GM19193 (cell line): Measurements from ENCODE around the gene LIMD2.

Experiments used
- POLR2A ChIP-seq: IDR thresholded peaks from 4 replicates; pipeline ENCODE4 v1.6.1; 2011; ENCODE audit not compliant: insufficient read depth, insufficient read length; ENCODE audit errors: extremely low read depth

The LIMD2 gene

DNA sequence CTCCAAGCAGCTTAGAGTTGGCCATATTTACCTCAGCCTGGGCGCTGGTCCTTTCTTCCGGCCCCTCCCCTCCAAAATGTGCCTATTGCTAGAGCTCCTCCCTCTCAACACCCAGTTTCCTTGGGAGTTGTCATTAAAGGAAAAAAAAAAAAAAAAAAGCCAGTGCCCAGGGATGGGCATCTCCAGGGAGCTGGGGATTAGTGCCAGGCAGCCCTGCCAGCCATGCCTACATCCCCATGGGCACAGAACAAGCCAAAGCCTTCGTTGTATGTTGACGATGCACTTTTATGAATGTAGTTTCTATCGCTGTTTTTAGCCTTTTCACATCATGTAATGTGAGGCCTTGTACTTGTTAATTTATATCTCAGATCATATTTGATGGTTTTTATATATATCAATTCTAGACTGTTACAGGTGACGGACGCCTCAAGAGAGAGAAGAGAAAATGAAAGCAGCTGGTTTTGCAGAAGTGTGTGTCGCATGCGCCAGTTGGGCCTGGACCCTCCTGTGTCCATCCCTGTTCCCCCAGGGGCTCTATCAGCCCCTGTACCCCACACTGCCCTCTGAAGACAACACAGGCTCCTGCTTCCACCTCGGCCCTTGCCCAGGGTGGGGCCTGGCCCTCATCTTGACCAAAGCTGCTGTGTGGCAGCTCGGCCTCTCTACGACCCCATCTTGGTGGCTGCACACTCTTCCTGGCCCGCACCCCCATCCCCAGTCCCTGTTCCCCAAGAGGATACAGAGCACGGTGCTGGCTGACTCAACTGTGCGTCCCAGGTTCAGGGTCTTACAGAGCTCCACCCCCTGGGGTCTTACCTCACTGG, 4.8 kb downstream of the LIMD2 start:
- TF ChIP-seq POLR2A = peak; percentile 58

DNA sequence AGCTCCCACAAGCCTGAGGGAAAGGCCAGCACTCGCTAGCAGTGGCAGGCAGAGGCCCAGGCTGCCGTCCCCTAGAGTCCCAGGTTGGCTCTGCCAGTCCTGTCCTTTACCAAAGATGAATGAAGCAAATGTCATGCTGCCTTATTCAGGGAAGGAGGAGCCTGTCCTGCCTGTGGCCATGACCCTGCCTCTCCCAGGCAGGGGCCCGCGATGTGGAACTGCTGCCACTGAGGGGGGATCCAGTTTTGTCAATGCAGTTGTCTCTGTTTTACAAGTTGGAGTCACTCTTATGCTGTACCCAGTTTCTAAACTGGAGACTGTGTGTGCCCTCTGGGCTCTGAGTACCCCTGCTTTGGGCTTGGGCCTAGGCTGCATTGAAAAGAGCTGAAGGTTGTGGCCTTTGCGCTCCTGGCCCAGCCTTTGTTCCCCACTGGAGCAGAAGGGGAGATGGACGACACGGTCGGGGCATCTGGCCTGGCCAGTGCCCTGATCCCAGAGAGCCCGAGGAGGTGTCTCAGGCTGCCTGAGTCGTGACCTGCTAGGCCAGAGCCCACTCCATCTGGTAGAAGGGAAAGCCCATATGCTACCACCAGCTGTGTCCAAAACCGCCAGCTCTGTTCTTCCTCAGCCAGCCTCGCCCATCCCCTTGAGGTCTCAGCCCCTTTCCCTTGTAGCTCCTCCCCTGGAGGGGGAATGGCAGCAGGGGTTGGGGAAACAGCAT, 5.5 kb downstream of the LIMD2 start:
- no peak for TF ChIP-seq POLR2A

DNA sequence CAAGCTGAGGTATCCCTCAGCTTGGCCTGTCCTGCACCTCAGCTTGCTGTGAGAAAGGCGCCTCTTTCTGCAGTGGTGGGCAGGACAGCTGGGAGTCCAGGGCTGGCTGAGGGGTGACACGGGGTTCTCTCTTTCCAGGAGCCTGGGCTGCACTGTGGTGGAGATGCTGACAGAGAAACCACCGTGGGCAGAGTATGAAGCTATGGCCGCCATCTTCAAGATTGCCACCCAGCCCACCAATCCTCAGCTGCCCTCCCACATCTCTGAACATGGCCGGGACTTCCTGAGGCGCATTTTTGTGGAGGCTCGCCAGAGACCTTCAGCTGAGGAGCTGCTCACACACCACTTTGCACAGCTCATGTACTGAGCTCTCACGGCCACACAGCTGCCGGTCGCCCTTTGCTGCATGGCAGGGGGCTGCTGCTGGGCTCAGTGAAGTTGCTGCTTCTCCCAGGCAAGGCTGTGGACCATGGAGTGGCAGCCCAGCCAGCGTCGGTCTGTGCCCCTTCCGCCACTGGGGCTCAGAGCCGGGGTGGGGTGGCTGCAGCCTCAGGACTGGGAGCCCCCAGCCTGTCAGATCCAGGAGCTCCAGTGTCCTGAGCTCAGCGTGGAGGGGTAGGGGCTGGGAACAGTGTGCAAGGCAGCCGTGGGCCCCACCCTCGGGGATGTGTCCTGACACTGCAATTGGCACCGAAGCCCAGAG, 6.4 kb downstream of the LIMD2 start:
- TF ChIP-seq POLR2A = no peak

DNA sequence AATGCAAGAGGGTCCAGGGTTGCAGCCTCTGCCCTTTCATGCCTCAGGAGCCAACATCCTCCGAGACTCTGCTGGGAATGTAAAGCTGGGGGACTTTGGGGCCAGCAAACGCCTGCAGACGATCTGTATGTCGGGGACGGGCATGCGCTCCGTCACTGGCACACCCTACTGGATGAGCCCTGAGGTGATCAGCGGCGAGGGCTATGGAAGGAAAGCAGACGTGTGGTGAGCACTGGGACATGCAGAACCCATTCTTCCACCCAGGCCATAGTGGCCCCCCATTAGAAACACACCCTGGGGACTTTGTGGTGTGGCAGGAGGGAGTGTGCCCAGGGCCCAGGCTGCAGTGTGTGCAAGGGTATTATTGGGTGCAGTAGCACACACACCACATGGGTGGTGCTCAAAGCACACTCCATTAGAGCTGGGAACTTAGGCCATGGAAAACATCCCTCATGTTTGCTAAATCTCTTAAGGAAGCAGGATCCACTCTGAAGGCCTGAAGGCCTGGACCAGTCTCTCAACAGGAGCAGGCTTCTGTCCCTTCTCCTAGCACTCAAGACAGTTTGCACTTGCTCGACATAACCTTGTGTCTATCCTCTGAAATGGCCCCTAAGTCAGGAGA, 7.6 kb downstream of the LIMD2 start:
- no peak for TF ChIP-seq POLR2A

DNA sequence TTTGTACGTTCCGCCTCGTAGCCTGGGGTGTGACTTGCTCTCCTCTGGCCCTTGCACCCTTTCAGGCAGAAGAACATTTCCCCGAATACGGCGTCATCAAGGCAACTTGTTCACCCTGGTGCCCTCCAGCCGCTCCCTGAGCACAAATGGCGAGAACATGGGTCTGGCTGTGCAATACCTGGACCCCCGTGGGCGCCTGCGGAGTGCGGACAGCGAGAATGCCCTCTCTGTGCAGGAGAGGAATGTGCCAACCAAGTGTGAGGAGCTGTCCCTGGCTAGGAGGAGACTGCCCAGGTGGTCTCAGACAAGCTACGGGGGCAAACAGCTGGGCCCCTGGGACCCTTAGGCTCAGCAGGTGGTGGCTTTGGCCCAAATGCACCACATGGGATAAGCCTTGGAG, 10.4 kb downstream of the LIMD2 start:
- TF ChIP-seq POLR2A = no peak

DNA sequence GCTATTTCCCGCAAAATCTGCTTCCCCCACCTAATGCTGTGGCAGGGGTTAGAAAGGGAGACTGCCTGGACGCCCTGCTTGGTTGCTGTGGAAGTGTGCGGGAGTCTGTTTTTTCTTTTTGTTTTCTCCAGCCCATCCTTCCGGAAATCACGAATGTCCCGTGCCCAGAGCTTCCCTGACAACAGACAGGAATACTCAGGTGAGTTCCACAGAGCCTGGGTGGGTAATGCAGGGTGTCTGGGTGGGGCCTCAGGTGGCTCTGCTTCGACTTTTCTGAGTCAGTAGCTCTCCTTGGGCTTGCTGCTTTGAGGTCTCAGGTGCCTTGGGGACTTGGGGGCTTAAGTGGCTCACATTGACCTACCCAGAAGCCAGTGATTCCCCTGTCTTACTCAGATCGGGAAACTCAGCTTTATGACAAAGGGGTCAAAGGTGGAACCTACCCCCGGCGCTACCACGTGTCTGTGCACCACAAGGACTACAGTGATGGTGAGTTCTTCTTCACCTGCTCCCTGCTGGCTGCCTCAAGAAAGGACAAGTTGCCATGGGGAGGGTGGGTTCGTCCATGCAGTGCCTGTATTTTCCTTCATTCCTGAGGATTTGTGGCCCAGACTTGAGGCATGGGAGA, 11.4 kb downstream of the LIMD2 start:
- TF ChIP-seq POLR2A = no peak

DNA sequence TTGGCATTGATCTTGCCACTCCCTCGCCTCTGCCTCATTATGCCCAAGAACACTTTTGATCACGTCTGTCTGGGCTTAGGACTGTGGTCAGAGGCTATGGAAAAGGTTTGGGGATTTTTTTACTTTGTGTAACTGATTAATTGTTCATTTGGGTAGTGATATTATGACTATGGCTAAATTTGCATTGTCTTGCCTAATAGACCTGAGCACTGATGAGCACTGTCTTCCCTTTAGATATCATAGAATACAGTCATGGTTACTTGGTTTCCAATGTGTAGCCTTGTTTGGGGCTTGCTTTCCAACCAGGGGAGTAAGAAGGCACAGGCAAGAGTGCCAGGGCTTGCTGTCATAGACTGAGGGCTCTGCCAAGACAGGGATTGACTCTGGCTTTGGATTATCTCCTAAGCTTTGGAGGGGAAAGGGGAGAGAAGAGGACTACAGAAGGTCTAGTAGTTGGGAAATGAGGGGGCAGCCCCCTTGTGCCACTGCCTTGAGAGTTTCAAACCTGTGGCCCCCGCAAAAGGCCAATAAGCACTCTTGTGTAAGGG, 13.7 kb downstream of the LIMD2 start:
- no peak for TF ChIP-seq POLR2A

DNA sequence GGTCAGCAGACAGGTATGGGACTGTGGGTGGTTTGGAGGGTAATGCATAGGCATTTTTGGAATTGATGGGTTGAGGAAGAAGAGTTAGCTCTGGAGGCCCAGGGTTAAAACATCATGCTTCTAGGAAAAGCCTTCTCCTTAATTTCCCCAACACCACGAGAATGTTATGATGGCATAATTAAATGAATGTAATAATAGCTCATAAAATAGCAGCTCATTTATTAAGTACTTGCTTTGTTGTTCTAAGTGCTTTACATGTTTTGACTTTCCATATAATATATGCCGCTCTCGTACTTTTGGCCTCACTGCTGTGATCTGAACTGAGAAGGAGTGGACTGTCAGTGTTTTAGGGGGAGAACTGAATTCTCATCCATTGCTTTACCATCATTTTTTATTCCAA, 14.3 kb downstream of the LIMD2 start:
- TF ChIP-seq POLR2A = no peak

DNA sequence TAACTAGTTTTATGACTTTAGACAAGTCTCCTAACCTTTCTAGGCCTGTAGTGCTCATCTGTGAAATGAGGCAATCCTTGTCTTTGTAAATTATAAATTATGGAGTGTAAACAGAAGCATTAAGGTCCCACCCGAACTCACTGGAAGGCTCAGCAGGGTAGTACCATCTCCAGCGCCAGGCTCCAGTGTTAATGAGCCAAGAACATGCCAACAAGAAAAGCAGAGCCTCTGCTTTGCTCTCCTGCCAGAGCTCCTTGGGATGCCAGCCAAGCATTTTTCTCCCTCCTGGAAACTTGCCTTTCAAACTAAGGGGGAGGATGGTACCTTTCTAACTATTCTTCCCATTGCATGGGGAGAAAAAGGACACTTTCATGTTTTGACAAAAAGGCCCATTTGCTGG, 14.9 kb downstream of the LIMD2 start:
- no peak for TF ChIP-seq POLR2A

DNA sequence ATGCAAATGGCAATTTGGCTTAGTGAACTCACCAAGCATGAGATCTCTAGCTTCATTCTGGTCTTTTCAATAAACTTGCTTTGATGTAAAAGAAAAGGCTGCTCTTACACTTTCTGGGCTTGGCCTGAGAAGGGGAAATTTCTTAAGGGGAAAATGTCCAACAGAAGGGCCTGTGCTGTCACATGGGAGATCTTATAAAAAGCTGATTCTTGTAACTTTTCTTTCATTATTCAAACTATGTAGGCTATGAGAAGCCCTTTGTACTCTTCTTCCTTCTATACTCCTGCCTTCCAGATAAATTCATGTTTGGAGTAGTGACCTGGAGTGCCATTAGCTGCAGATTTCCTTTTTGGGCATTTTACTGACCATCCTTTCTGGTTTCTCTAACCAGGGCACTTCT, 16.9 kb downstream of the LIMD2 start:
- no peak for TF ChIP-seq POLR2A

DNA sequence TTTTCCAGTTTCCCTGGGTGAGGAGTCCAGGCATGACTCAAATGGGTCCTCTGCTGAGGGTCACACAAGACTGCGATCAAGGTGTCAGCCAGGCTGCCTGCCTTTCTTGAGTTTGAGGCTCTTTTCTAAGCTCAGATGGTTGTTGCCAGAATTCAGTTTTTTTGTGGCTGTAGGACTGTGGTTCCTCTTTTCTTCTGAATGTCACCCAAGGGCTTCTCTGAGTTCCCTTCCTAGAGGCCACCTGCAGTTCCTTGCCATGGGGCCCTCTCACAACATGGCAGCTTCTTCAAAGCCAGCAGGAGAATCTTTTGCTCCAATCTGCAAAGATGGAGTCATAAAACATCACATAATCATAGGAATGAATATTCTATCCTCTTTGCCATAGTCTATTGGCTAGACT, 17.5 kb downstream of the LIMD2 start:
- no peak for TF ChIP-seq POLR2A

DNA sequence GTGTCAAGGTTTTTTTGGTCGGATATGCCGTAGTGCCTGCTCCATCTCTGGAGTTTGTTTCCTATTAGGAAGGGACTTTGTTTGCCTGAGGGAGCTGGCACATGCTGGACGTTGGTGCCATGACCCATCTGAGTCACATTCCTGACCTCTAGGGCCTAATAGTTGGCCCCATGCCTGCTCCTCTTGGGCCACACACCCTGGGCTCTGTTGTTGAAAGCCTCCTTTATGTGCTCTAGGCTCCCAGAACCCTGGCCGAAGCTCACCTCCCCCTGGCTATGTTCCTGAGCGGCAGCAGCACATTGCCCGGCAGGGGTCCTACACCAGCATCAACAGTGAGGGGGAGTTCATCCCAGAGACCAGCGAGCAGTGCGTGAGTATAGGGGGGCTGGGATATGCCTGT, 18.4 kb downstream of the LIMD2 start:
- TF ChIP-seq POLR2A = no peak

DNA sequence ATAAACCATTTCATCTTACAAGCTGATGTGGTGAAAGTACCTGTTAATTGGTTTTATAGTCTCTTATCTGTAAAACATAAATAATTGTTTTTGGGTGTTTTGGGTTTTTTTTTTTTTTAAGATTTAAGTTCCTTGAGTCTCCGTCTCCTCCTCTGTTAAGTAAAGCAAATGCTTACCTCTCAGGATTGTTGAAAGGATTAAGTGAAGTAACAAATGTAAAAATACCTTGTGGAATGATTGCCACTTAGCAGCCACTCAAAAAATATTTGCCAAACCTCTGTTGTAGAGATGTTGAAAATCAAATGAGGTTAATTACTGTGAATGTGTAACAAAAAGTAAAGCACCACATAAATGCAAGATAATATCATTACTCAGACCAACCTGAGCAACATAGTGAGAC, 19.2 kb downstream of the LIMD2 start:
- TF ChIP-seq POLR2A = no peak

DNA sequence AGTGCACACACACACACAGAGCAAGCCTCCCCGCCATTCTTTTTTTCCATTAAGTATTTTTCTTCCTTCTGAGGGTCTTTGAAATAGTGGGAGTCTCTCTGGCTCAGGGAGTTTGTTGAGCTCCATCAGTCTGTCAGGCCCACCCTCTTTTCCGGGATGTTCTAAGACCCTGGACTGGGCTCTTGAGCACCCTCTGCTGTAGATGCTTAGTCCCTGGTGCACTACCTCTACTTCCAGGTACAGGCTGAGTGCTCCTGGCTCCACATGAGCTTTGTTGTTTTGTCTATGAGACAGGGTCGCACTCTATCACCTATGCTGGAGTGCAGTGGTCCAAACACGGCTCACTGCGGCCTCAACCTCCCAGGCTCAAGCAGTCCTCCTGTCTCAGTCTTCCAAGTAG, 20.7 kb downstream of the LIMD2 start:
- TF ChIP-seq POLR2A = no peak
